CD4-positive, alpha-beta T cell (primary cell): ENCODE measurements around the gene RASL10A. TPM values are rescaled to one million over a fixed set of nuclear protein-coding genes. Genes with fewer than 3 reads are reported as not detected.
"Not testable (repeated sequence)": the region's sequence is repeated elsewhere in the genome, so short reads cannot be mapped to it uniquely, and the experiment has no call there.

Source experiments
- ATAC-seq: fragments of 200-7000 bp; cut with Tn5 transposase; one replicate; pipeline ENCODE4 v1.10.0; 2022; ENCODE audit warnings: mild to moderate bottlenecking; ENCODE audit not compliant: poor library complexity
- CTCF ChIA-PET: fragments of 350-600 bp; sonication (Branson Sonifier 250); formaldehyde crosslinking; loops from one replicate; lab custom pipeline; 2021; ENCODE audit warnings: antibody characterized with exemption, inconsistent platforms; lab: Charles Lee
- POLR2A ChIA-PET: fragments of 350-600 bp; sonication (Branson Sonifier 250); formaldehyde crosslinking; loops from one replicate; lab custom pipeline; 2021; ENCODE audit warnings: antibody characterized with exemption, inconsistent platforms; lab: Charles Lee
- DNase-seq, 14 experiments: peaks; one replicate each; pipeline ENCODE4 v3.0.0-alpha.2; 2013 to 2020; ENCODE audit warnings: mixed read lengths in 2 of 14
- H3K27ac ChIP-seq, 2 donors: one replicate each; pipeline versions ENCODE4 v1.5.1 to v1.7.0; 2013; ENCODE audit warnings: low read length in 2 of 2, low read depth in 1 of 2, mild to moderate bottlenecking in 1 of 2
- H3K27me3 ChIP-seq, 2 experiments: 1 replicate in 1 of 2; 2 replicates in 1 of 2; pipeline versions ENCODE4 v1.6.1 to v1.7.0; 2013; ENCODE audit warnings: low read length in 2 of 2, control low read depth in 1 of 2, mild to moderate bottlenecking in 1 of 2, moderate library complexity in 1 of 2; ENCODE audit not compliant: insufficient read depth in 2 of 2, control insufficient read depth in 1 of 2
- H3K36me3 ChIP-seq: one replicate; pipeline ENCODE4 v1.6.1; 2013; ENCODE audit warnings: low read length, control low read depth; ENCODE audit not compliant: insufficient read depth
- H3K4me1 ChIP-seq: one replicate; pipeline ENCODE4 v1.6.1; 2013; ENCODE audit warnings: low read length, control low read depth; ENCODE audit not compliant: insufficient read depth
- H3K4me3 ChIP-seq: one replicate; pipeline ENCODE4 v1.5.1; 2013; ENCODE audit warnings: mild to moderate bottlenecking, low read length, moderate library complexity
- H3K9me3 ChIP-seq, 2 experiments: 1 replicate in 1 of 2; 2 replicates in 1 of 2; pipeline versions ENCODE4 v1.6.1 to v1.7.0; 2013; ENCODE audit warnings: low read length in 2 of 2, mild to moderate bottlenecking in 2 of 2, control low read depth in 1 of 2, moderate library complexity in 1 of 2; ENCODE audit not compliant: control insufficient read depth in 1 of 2, insufficient read depth in 1 of 2
- H3K27ac Mint-ChIP-seq: one replicate; pipeline ENCODE4 v1.8.0; 2020; ENCODE audit warnings: mixed read lengths
- H3K27me3 Mint-ChIP-seq: one replicate; pipeline ENCODE4 v1.8.0; 2021; ENCODE audit warnings: mixed read lengths
- H3K36me3 Mint-ChIP-seq: one replicate; pipeline ENCODE4 v1.8.0; 2021; ENCODE audit warnings: low read depth, mixed read lengths
- H3K4me1 Mint-ChIP-seq: one replicate; pipeline ENCODE4 v1.8.0; 2021; ENCODE audit warnings: low read depth, mixed read lengths
- H3K4me3 Mint-ChIP-seq: one replicate; pipeline ENCODE4 v1.8.0; 2020; ENCODE audit warnings: mild to moderate bottlenecking, mixed read lengths
- H3K9me3 Mint-ChIP-seq: one replicate; pipeline ENCODE4 v1.8.0; 2020; ENCODE audit warnings: mixed read lengths
- intact Hi-C, 2 experiments: fragments of 100-400 bp; cut with DNase I in 1 of 2; cut with micrococcal nuclease in 1 of 2; formaldehyde crosslinking; loops; one replicate each; pipeline versions ENCODE4 v1.15.1 to v1.9.0; 2023 to 2025; cut with DNase I, micrococcal nuclease
- total RNA-seq, 174 experiments: library from RNA in 2 of 174; stranded (reverse) in 2 of 174; gene quantifications; one replicate each; pipeline ENCODE4 v1.2.3 and lab custom pipeline; 2021 to 2026
- TF ChIP-seq, protein P1 (sequence below): fragments of 200-600 bp; IDR thresholded peaks from one replicate; pipeline ENCODE4 v1.8.0; 2022; ENCODE audit warnings: antibody characterized with exemption, mild to moderate bottlenecking

Gene RASL10A
- total RNA-seq, 2 experiments from 2014 or later: 0.30 to 0.36 TPM

DNA sequence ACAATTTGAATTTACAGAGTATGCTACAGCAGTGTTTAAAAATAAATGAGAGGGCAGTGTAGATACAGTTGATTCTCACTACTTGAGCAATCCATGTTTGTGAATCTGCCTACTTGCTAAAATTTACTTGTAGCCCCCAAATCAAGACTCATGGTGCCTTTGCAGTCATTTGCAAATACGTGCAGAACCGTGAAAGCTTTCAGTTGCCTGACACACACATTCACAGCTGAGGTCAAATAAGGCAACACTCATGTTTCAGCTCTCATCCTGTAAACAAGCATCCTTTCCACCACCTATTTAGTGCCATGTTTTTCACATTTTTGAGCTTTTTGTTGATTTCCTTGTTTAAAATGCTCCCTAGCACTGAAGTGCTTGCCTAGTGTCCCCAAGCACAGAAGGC lies 32.5 kb upstream of the RASL10A start:
- DNase-seq (no peak), ATAC-seq (no peak)
- Mint-ChIP-seq H3K27ac (no peak overlapping the region), H3K4me1 (no peaks in the 10 kb centered on the region), H3K27me3 (no peaks in the 10 kb centered on the region), H3K9me3 (no peaks in the 10 kb centered on the region), H3K4me3 (no peak overlapping the region), H3K36me3 (peaks cover 98% of the 10 kb centered on the region)
- H3K4me1 ChIP-seq: no peaks in the 10 kb centered on the region
- peaks cover 87% of the 10 kb centered on the region for H3K36me3 ChIP-seq
- intact Hi-C loops: no loop called here
- TF ChIP-seq, protein P1, sequence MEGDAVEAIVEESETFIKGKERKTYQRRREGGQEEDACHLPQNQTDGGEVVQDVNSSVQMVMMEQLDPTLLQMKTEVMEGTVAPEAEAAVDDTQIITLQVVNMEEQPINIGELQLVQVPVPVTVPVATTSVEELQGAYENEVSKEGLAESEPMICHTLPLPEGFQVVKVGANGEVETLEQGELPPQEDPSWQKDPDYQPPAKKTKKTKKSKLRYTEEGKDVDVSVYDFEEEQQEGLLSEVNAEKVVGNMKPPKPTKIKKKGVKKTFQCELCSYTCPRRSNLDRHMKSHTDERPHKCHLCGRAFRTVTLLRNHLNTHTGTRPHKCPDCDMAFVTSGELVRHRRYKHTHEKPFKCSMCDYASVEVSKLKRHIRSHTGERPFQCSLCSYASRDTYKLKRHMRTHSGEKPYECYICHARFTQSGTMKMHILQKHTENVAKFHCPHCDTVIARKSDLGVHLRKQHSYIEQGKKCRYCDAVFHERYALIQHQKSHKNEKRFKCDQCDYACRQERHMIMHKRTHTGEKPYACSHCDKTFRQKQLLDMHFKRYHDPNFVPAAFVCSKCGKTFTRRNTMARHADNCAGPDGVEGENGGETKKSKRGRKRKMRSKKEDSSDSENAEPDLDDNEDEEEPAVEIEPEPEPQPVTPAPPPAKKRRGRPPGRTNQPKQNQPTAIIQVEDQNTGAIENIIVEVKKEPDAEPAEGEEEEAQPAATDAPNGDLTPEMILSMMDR: no peak
- no peaks in the 10 kb centered on the region for H3K9me3 ChIP-seq
- no peaks in the 10 kb centered on the region for H3K27me3 ChIP-seq
- POLR2A ChIA-PET: no interaction called here
- no peak overlapping the region for H3K27ac ChIP-seq
- H3K4me3 ChIP-seq: no peak overlapping the region
- CTCF ChIA-PET: no interaction called here

DNA sequence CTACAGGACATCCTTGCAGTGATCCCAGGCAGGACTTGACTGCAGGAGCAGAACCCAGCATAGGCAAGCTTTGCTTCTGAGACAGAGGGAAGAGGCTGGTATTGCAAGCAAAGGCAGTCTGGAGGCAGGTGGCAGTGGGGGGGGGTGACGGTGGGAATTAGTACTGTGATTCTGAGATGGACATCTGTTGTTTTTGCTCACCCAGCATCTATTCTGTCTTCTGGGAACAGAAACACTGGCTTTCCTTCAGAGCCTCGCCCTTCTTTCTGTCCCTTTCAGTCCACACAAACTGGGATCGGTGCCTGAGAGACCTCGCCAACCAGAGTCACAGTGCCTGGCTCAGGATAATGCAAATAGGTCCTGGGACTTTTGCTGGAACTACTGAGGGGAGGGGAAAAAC lies 31.2 kb upstream of the RASL10A start:
- H3K27ac ChIP-seq: no peak overlapping the region
- Mint-ChIP-seq H3K4me1 (no peaks in the 10 kb centered on the region), H3K27me3 (no peaks in the 10 kb centered on the region), H3K27ac (no peak overlapping the region), H3K9me3 (no peaks in the 10 kb centered on the region), H3K36me3 (peaks cover 96% of the 10 kb centered on the region), H3K4me3 (no peak overlapping the region)
- TF ChIP-seq, protein P1: no peak
- no peaks in the 10 kb centered on the region for H3K27me3 ChIP-seq
- no peaks in the 10 kb centered on the region for H3K9me3 ChIP-seq
- ChIA-PET CTCF (no interaction called here), POLR2A (no interaction called here)
- DNase-seq (no peak), ATAC-seq (no peak)
- intact Hi-C loops: no loop called here
- H3K4me3 ChIP-seq: no peak overlapping the region
- no peaks in the 10 kb centered on the region for H3K4me1 ChIP-seq
- peaks cover 86% of the 10 kb centered on the region for H3K36me3 ChIP-seq

DNA sequence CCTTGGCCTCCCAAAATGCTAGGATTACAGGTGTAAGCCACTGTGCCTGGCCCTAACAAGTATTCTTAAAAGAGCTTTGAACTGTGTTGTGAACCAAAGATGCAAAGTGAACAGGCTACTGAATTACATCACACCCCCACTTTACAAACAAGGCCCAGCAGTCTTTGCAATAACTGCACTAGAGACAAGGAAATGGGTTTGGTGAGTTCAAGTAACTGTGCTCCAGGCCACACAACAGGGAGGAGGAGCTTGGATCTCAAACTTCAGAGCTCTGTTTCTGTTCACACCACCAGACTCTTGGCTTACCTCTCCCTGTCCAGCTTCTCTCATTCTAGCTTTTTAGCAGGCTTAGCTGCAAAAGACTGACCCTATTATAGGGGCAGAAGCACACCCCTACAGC lies 30.4 kb upstream of the RASL10A start:
- H3K9me3 ChIP-seq: no peaks in the 10 kb centered on the region
- no peaks in the 10 kb centered on the region for H3K27me3 ChIP-seq
- ChIA-PET CTCF (no interaction called here), POLR2A (interaction anchor here (0.5 kb wide), 1 partner anchor 712 kb away, joined by 4 read pairs; no protein-coding TSS in a partner anchor)
- no peak overlapping the region for H3K27ac ChIP-seq
- Mint-ChIP-seq H3K27ac (no peak overlapping the region), H3K9me3 (no peaks in the 10 kb centered on the region), H3K27me3 (no peaks in the 10 kb centered on the region), H3K4me3 (no peak overlapping the region), H3K36me3 (peaks cover 95% of the 10 kb centered on the region), H3K4me1 (no peaks in the 10 kb centered on the region)
- no peak for ATAC-seq
- no peaks in the 10 kb centered on the region for H3K4me1 ChIP-seq
- no peak for DNase-seq
- H3K4me3 ChIP-seq: no peak overlapping the region
- TF ChIP-seq, protein P1: no peak
- peaks cover 86% of the 10 kb centered on the region for H3K36me3 ChIP-seq
- intact Hi-C loops: no loop called here

DNA sequence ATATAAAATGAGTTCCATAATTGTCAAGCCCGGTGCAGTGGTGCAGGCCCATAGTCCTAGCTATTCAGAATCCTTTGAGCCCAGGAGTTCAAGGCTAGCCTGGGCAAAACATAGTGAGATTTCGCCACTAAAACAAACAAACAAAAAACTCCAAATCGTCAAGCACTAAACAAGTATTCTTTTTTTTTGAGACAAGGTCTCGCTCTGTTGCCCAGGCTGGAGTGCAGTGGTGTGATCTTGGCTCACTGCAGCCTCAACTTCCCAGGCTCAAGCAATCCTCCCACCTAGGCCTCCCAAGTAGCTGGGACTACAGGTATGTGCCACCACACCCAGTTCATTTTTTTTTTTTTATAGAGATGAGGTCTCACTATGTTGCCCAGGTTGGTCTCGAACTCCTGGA lies 29.4 kb upstream of the RASL10A start:
- H3K27me3 Mint-ChIP-seq, ATAC-seq, H3K4me1 Mint-ChIP-seq, H3K9me3 Mint-ChIP-seq, H3K27ac ChIP-seq, POLR2A ChIA-PET, H3K27me3 ChIP-seq, H3K9me3 ChIP-seq, DNase-seq, H3K4me3 Mint-ChIP-seq, H3K27ac Mint-ChIP-seq, intact Hi-C loops, H3K4me1 ChIP-seq, H3K4me3 ChIP-seq: not testable (repeated sequence)
- peaks cover 86% of the 10 kb centered on the region for H3K36me3 ChIP-seq
- peaks cover 93% of the 10 kb centered on the region for H3K36me3 Mint-ChIP-seq
- CTCF ChIA-PET: interaction anchor here (0.7 kb wide), 1 partner anchor 1883 kb away, joined by 3 read pairs; no protein-coding TSS in a partner anchor
